IPS DF 6.9 (cell line): ENCODE data around the gene PDE4D.

Experiments
- DNase-seq: peaks from one replicate; pipeline ENCODE4 v3.0.0-alpha.2; 2013; ENCODE audit warnings: low read depth, low spot score
- H3K27ac ChIP-seq: one replicate; pipeline ENCODE4 v1.5.1; 2013; ENCODE audit warnings: low read length, control low read depth
- H3K27me3 ChIP-seq: 2 replicates; pipeline ENCODE4 v1.6.1; 2013; ENCODE audit warnings: mild to moderate bottlenecking, low read length; ENCODE audit not compliant: control insufficient read depth, insufficient read depth
- H3K36me3 ChIP-seq: 2 replicates; pipeline ENCODE4 v1.6.1; 2013; ENCODE audit warnings: low read length; ENCODE audit not compliant: control insufficient read depth, insufficient read depth
- H3K4me1 ChIP-seq: 2 replicates; pipeline ENCODE4 v1.6.1; 2013; ENCODE audit warnings: low read length; ENCODE audit not compliant: control insufficient read depth, insufficient read depth
- H3K4me3 ChIP-seq: 2 replicates; pipeline ENCODE4 v1.5.1; 2013; ENCODE audit warnings: mild to moderate bottlenecking, low read length
- H3K9me3 ChIP-seq: 2 replicates; pipeline ENCODE4 v1.6.1; 2013; ENCODE audit warnings: low read length, inconsistent platforms; ENCODE audit not compliant: control insufficient read depth, insufficient read depth
- WGBS: extraction: QIAGEN DNeasy Blood & Tissue Kit; methylation state at CpG from one replicate; pipeline ENCODE4 v1.1.7; 2013; ENCODE audit warnings: mixed read lengths, missing lambda C conversion rate; ENCODE audit not compliant: insufficient read length, insufficient coverage; 5-methylcytosine and 5-hydroxymethylcytosine counted together

The PDE4D gene

DNA sequence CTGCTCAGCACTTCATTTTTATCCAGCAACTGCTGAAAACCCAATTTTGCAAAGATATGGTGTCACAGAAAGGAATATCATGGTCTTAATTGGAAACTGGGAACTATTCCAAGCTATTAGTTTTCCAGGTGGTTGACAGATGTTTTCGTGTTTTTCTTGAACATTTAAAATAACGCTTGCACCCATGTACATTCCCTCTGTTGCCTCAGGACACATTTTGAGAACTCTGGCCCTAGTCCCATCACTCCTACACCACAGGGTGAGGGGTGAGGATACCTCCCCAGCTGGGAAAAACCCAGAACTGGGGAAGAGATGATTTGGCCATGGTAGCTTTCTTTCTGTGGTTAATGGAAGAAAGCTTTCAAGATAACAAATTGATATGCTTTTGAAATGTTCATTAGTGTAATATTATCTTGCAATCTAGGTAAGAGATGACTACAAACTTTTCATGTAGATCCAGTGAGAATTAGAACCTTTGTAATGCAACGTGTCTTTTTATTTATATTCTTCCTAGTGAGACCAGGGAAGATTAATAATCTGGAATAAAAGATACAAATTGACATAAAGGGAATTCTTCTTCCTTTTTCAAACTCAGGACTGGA, 683.7 kb downstream of the PDE4D start:
- Histone ChIP-seq H3K36me3 (no peaks in the 10 kb centered on the region), H3K27me3 (no peaks in the 10 kb centered on the region), H3K4me1 (no peaks in the 10 kb centered on the region), H3K4me3 (no peak overlapping the region), H3K27ac (no peak overlapping the region), H3K9me3 (no peaks in the 10 kb centered on the region)
- DNase-seq: no peak
- WGBS: no CpG with 5 or more reads among the region's 3 CpGs

DNA sequence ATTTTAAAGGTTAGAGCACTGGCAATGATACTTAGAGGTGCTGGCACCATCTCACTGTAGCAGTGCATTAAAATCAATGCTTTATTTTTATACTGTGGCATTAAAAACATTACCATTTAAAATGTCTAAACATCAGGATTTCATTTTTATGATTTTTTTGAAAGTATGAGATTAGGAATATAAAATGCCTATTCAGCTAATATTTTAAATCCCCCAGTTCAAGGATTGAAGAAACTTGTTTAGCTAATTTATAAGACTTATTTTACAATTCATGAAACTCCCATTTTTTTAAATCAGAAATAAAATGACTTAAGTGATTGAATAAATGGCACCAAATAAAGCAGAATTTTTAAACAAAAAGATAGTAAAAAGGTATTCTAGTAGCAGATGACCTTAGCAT, 685.1 kb downstream of the PDE4D start:
- no peaks in the 10 kb centered on the region for H3K36me3 ChIP-seq
- no peaks in the 10 kb centered on the region for H3K4me1 ChIP-seq
- no peak overlapping the region for H3K27ac ChIP-seq
- no peaks in the 10 kb centered on the region for H3K9me3 ChIP-seq
- no peak for DNase-seq
- H3K4me3 ChIP-seq: no peak overlapping the region
- H3K27me3 ChIP-seq: no peaks in the 10 kb centered on the region

DNA sequence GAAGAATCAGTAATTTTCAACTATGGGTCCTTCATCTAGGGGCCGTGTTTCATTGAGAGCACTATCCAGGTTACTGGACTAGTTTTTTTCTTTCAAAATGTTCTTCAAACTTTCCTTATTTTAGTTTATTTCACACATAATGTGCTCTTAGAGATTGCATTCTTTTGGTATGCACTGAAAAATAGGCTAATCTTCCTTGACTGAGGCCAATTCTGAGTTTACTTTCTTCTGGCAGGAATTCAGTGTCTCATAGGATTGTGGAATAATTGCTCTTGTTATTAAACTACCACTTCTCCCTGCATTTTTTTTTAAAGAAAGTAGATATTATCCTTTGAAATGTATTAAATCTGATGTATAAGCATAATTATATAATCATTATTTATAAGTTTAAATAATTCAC, 686.1 kb downstream of the PDE4D start:
- Histone ChIP-seq H3K36me3 (no peaks in the 10 kb centered on the region), H3K4me3 (no peak overlapping the region), H3K27me3 (no peaks in the 10 kb centered on the region), H3K9me3 (no peaks in the 10 kb centered on the region), H3K27ac (no peak overlapping the region), H3K4me1 (no peaks in the 10 kb centered on the region)
- DNase-seq: no peak
- WGBS: no CpG with 5 or more reads among the region's 1 CpG

DNA sequence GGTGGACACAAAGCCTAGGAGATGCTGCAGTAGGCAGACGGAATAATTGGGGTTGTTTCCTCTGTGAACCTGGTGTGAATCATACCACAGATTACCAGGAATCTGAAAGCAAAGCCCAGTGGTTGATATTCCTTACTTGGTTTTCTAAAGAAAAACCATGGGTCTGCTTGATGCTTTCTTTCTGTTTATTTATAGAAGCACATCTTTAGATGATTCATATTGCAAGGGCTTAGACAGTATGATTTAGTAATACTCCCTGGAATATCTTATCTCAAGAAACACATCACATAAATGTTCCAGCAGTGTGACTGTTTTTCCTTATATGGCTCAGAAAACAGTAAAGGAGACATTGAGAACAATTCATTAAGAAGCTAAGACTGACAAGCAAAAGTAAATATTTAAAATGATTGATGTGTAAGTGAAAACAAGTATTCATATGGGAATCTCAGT, 687.4 kb downstream of the PDE4D start:
- Histone ChIP-seq H3K4me1 (no peaks in the 10 kb centered on the region), H3K27ac (no peak overlapping the region), H3K36me3 (no peaks in the 10 kb centered on the region), H3K27me3 (no peaks in the 10 kb centered on the region), H3K4me3 (no peak overlapping the region), H3K9me3 (no peaks in the 10 kb centered on the region)
- WGBS: no CpG with 5 or more reads among the region's 1 CpG
- DNase-seq: no peak

DNA sequence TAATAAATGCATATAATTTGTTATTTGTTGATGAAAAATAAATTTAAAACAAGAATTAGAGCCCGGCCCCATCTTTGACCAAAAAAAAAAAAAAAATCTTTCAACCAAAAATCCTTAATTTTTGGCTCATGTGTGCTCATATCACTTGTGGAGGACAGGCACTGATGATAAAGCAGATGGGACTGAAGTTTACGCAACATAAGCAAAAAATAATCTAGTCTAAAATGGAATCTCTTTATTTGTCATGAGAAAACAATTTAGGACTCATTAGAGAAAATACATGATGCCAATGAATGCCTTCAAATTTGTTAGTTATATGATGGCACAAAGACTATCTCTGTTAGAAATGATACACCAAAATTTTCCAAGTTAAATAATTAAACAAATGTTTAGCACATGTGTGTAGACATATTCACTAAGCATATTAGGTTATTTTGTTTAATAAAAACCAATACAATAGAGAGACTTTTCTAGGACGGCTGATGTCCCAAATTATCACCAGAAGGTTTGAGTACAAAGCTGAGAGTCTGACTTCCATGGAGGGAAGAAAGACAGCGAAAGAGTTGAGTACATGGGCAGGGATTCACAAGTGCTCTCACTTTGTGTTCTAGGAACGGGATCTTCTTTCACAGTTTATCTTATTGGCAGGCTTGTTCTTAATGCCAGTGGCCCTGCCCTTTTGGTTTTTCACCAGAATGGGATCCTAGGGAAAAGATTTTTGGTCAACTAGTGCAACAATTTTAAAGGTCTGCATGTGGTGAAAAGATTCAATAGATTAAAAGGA, 689.2 kb downstream of the PDE4D start:
- H3K4me1 ChIP-seq: no peaks in the 10 kb centered on the region
- H3K27me3 ChIP-seq: no peaks in the 10 kb centered on the region
- WGBS: no CpG with 5 or more reads among the region's 5 CpGs
- no peak overlapping the region for H3K27ac ChIP-seq
- H3K9me3 ChIP-seq: no peaks in the 10 kb centered on the region
- no peak for DNase-seq
- no peaks in the 10 kb centered on the region for H3K36me3 ChIP-seq
- H3K4me3 ChIP-seq: no peak overlapping the region

DNA sequence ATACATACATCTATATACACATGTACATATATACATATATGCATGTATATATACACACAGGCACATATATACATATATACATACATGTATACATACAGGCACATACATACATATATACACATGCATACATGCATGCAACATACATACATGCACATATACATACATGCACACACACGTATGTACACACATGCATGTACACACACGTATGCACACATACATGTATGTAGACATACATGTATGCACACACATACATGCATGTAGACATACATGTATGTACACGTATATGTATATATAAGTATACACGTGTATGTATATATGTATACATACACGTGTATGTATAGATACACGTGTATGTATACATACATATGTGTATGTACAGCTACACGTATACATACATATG, 693.7 kb downstream of the PDE4D start:
- H3K4me1 ChIP-seq: no peaks in the 10 kb centered on the region

DNA sequence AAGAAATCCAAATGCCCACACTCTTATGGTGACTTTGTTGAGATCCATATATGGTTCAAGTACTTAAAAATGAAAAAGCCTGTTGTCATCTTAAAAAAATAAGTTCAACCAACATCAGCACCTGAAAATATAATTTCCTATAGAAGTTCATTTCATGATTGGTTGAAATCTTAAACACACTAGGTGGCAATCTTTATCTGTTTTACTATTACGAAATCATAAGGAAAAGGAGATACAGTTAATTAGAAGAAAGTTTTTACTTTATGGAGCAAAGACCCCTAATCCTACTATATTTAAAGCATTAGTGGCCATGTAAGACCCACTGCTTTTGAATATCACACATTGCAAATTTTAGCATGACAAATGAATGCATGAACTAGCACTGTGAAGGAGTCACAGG, 694.7 kb downstream of the PDE4D start:
- H3K4me1 ChIP-seq: no peaks in the 10 kb centered on the region
- H3K9me3 ChIP-seq: no peaks in the 10 kb centered on the region
- no peaks in the 10 kb centered on the region for H3K36me3 ChIP-seq
- no peak for DNase-seq
- H3K4me3 ChIP-seq: no peak overlapping the region
- H3K27ac ChIP-seq: no peak overlapping the region
- no CpG with 5 or more reads among the region's 1 CpG for WGBS
- H3K27me3 ChIP-seq: no peaks in the 10 kb centered on the region

More for the DNA sequence above, 693.7 kb downstream of the PDE4D start:
- no peak overlapping the region for H3K4me3 ChIP-seq
- no peaks in the 10 kb centered on the region for H3K9me3 ChIP-seq
- WGBS: no CpG with 5 or more reads among the region's 7 CpGs
- no peak for DNase-seq
- no peaks in the 10 kb centered on the region for H3K36me3 ChIP-seq
- H3K27ac ChIP-seq: no peak overlapping the region
- no peaks in the 10 kb centered on the region for H3K27me3 ChIP-seq

DNA sequence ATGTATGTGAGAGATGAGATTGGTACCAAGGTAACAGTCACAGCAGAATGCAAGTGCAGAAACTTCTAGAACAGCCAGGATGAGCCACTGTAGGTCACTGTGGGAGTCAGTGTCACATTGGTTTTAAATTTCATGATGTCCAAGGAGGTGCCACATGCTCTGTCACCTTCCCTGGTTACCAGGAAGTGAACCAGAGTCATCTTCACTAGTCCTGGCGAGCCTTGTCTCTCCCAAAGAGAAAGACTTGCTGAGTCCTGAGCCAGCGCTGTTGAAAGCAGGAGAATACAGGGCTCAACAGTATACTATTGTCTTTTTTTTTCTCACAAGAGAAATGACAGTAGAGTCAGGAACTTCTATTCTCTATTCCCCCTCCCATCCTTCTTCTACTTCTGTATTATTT, 695.2 kb downstream of the PDE4D start:
- no peak overlapping the region for H3K4me3 ChIP-seq
- H3K36me3 ChIP-seq: no peaks in the 10 kb centered on the region
- no peak overlapping the region for H3K27ac ChIP-seq
- no peaks in the 10 kb centered on the region for H3K9me3 ChIP-seq
- H3K4me1 ChIP-seq: no peaks in the 10 kb centered on the region
- no peak for DNase-seq
- H3K27me3 ChIP-seq: no peaks in the 10 kb centered on the region
- WGBS: no CpG with 5 or more reads among the region's 2 CpGs

DNA sequence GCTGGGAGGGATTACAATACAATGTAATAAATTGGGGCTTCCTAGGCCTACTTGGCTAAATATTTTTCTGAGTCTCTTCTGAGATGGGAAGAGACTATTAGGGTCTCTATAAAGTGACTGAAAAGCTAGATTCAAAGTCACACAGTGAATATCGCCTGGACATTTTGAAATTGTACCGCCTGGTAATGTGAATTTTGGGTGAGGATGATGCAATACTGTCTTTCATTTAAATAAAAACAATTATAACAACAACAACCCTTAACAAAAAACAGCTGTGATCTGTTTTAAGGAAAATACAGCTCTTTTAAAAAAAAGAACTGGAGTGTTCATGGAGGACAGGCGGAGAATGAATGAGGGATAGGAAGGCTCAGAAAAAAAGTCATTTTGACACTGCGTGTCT, 695.6 kb downstream of the PDE4D start:
- DNase-seq: no peak
- no peaks in the 10 kb centered on the region for H3K4me1 ChIP-seq
- H3K27ac ChIP-seq: no peak overlapping the region
- H3K27me3 ChIP-seq: no peaks in the 10 kb centered on the region
- no peak overlapping the region for H3K4me3 ChIP-seq
- no peaks in the 10 kb centered on the region for H3K9me3 ChIP-seq
- no CpG with 5 or more reads among the region's 4 CpGs for WGBS
- H3K36me3 ChIP-seq: no peaks in the 10 kb centered on the region

DNA sequence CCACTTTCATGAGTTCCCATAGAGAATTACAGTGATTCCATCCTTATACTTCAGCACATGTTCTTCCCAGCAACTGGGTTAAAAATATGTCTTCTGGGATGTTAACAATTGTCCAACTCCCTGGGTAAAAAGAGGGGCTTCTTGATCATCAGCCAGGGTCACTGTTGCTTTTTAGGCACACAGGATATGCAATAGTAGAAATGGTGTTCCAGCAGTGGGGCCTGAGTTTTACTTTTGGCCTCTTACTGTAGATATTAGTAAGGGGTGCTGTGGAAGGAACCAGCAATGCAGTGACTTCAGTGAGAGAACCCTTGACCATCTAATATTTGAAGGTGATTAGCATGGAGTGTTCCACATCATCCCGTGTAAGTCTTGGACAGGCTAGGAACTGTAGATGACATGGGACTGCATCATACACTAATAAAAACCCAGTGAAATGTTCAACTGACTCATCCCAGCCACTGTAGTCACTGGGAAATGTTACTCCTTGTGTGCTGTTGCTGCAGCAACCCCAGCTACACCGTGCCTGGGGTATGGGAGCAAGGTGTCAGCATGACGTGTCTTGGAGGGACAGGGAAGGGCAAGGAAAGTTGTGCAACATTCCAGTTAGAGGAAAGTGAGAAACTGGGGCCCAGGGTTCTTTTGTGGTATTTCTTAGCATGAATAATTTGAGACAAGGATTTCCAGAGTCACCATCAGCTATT, 699.8 kb downstream of the PDE4D start:
- H3K27me3 ChIP-seq: no peaks in the 10 kb centered on the region
- H3K4me3 ChIP-seq: no peak overlapping the region
- no peak for DNase-seq
- no peaks in the 10 kb centered on the region for H3K9me3 ChIP-seq
- no peak overlapping the region for H3K27ac ChIP-seq
- H3K36me3 ChIP-seq: no peaks in the 10 kb centered on the region
- WGBS: no CpG with 5 or more reads among the region's 3 CpGs
- no peaks in the 10 kb centered on the region for H3K4me1 ChIP-seq
